Activated naive CD4-positive, alpha-beta T cell treated with anti-CD3 and anti-CD28 coated beads for 36 hours (primary cell): ENCODE data around the gene FAM53C. TPM values are rescaled to one million over a fixed set of nuclear protein-coding genes. Genes with fewer than 3 reads are reported as not detected.
"Not testable (repeated sequence)": the region's sequence is repeated elsewhere in the genome, so short reads cannot be mapped to it uniquely, and the experiment has no call there.

ENCODE experiments used
- CTCF ChIA-PET: fragments of 350-600 bp; sonication (Branson Sonifier 250); formaldehyde crosslinking; loops from one replicate; lab custom pipeline; 2021; ENCODE audit warnings: antibody characterized with exemption; lab: Charles Lee
- DNase-seq: peaks from one replicate; pipeline ENCODE4 v3.0.0-alpha.2; 2020
- H3K27ac Mint-ChIP-seq: one replicate; pipeline ENCODE4 v1.8.0; 2021; ENCODE audit warnings: mild to moderate bottlenecking, mixed read lengths
- H3K27me3 Mint-ChIP-seq: one replicate; pipeline ENCODE4 v1.8.0; 2021; ENCODE audit warnings: low read depth, mixed read lengths
- H3K36me3 Mint-ChIP-seq: one replicate; pipeline ENCODE4 v1.8.0; 2021; ENCODE audit warnings: low read depth, mixed read lengths
- H3K4me1 Mint-ChIP-seq: one replicate; pipeline ENCODE4 v1.8.0; 2021; ENCODE audit warnings: low read depth, mixed read lengths
- H3K4me3 Mint-ChIP-seq: one replicate; pipeline ENCODE4 v1.8.0; 2021; ENCODE audit warnings: mild to moderate bottlenecking, moderate library complexity, mixed read lengths
- H3K9me3 Mint-ChIP-seq: one replicate; pipeline ENCODE4 v1.8.0; 2021; ENCODE audit warnings: mixed read lengths
- intact Hi-C: fragments of 100-400 bp; cut with micrococcal nuclease; formaldehyde crosslinking; loops from one replicate; pipeline ENCODE4 v1.15.1; 2023
- total RNA-seq, 2 experiments: library from RNA; stranded (reverse); gene quantifications; one replicate each; pipeline ENCODE4 v1.2.3, GENCODE V29; 2021

FAM53C gene
- total RNA-seq, 2 experiments from 2014 or later = 20.7 to 21.8 TPM

- intact Hi-C loops = no loop called here
- H3K36me3 Mint-ChIP-seq = peaks cover 6% of the 10 kb centered on the region
- CTCF ChIA-PET = interaction anchor here (1.0 to 7.6 kb wide), 3 partner anchors 12 to 25 kb away, joined by 3 to 63 read pairs (median 3); partner anchors contain the start of gene KDM3B
- no peak overlapping the region for H3K4me3 Mint-ChIP-seq
- no peaks in the 10 kb centered on the region for H3K9me3 Mint-ChIP-seq
- no peak for DNase-seq
- peaks cover 44% of the 10 kb centered on the region for H3K4me1 Mint-ChIP-seq
- no peaks in the 10 kb centered on the region for H3K27me3 Mint-ChIP-seq
- H3K27ac Mint-ChIP-seq = peak overlapping the region; percentile 26
Observed at GRCh38 chr5:138369706-138370105, 31.6 kb downstream of the FAM53C start.

DNA sequence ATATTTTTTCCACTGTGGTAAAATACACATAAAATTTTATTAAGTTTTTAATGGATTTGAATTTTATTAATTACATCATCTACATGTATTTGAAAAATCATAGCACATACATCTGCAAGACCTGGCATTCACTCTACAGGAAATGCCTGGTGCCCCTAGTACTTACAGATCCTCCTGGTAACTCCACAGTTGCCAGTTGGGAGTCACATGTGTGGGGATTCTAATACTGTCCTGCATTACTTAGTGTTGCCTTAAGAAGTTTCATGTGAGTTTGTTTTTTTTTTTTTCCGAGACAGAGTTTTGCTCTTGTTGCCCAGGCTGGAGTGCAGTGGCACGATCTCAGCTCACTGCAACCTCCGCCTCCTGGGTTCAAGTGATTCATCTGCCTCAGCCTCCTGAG is 32.5 kb downstream of the FAM53C start:
- Mint-ChIP-seq H3K27me3 (no peaks in the 10 kb centered on the region), H3K4me1 (peaks cover 44% of the 10 kb centered on the region), H3K9me3 (no peaks in the 10 kb centered on the region), H3K36me3 (peaks cover 6% of the 10 kb centered on the region), H3K4me3 (no peak overlapping the region), H3K27ac (no peak overlapping the region)
- DNase-seq = no peak
- intact Hi-C loops = no loop called here
- CTCF ChIA-PET = interaction anchor here (0.6 to 7.6 kb wide), 2 partner anchors 17 to 90 kb away, joined by 4 to 63 read pairs; partner anchors contain the start of gene KDM3B

- Mint-ChIP-seq H3K36me3 (peaks cover 7% of the 10 kb centered on the region), H3K9me3 (no peaks in the 10 kb centered on the region), H3K27me3 (no peaks in the 10 kb centered on the region), H3K4me1 (peaks cover 38% of the 10 kb centered on the region), H3K27ac (no peak overlapping the region), H3K4me3 (no peak overlapping the region)
- intact Hi-C loops = no loop called here
- no peak for DNase-seq
- CTCF ChIA-PET = interaction anchor here (0.5 to 7.6 kb wide), 3 partner anchors 11 to 148 kb away, joined by 3 to 63 read pairs (median 4); partner anchors contain the start of gene KDM3B
Observed at GRCh38 chr5:138371454-138371853, 33.4 kb downstream of the FAM53C start.

GRCh38 chr5:138372225-138372624 is 34.2 kb downstream of the FAM53C start:
- DNase-seq = no peak
- no peaks in the 10 kb centered on the region for H3K27me3 Mint-ChIP-seq
- H3K36me3 Mint-ChIP-seq = peaks cover 8% of the 10 kb centered on the region
- H3K9me3 Mint-ChIP-seq = no peaks in the 10 kb centered on the region
- H3K4me3 Mint-ChIP-seq = no peak overlapping the region
- CTCF ChIA-PET = interaction anchor here (7.6 kb wide), 1 partner anchor 19 kb away, joined by 63 read pairs; the partner anchor contains the start of gene KDM3B
- peaks cover 31% of the 10 kb centered on the region for H3K4me1 Mint-ChIP-seq
- intact Hi-C loops = no loop called here
- no peak overlapping the region for H3K27ac Mint-ChIP-seq

- Mint-ChIP-seq H3K4me3 (no peak overlapping the region), H3K27me3 (no peaks in the 10 kb centered on the region), H3K9me3 (no peaks in the 10 kb centered on the region), H3K36me3 (peaks cover 11% of the 10 kb centered on the region), H3K27ac (no peak overlapping the region), H3K4me1 (peaks cover 31% of the 10 kb centered on the region)
- CTCF ChIA-PET = interaction anchor here (7.6 kb wide), 1 partner anchor 20 kb away, joined by 63 read pairs; the partner anchor contains the start of gene KDM3B
- intact Hi-C loops = no loop called here
- DNase-seq = no peak
Observed at GRCh38 chr5:138372653-138373052, 34.6 kb downstream of the FAM53C start.

GRCh38 chr5:138382347-138382746 is 44.3 kb downstream of the FAM53C start:
- DNase-seq = no peak
- CTCF ChIA-PET = interaction anchor here (0.6 to 2.9 kb wide), 4 partner anchors 13 to 42 kb away, joined by 3 to 9 read pairs (median 4); no protein-coding TSS in a partner anchor
- Mint-ChIP-seq H3K4me3 (no peak overlapping the region), H3K27me3 (no peaks in the 10 kb centered on the region), H3K9me3 (no peaks in the 10 kb centered on the region), H3K4me1 (no peaks in the 10 kb centered on the region), H3K27ac (no peak overlapping the region), H3K36me3 (peaks cover 21% of the 10 kb centered on the region)
- intact Hi-C loops = no loop called here

DNA sequence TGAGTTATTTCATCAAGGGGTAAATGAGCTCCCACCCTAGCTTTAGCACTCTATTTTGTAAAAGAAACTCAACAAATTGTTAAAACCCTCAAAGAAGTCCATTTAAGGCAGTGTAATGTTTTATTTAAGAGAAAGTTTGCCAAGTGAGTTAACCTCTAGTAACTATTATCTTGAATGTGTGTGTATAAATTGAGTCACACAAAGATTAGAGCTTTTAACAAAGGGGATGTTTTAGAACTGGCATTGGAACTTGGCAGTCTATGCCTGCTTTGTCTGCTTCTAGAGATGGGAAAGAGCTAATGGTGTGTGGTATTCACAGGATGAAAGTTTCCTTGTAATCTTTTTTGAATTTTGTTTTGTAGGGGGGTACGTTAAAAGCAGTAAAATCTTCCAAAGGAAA is 47.6 kb downstream of the FAM53C start:
- CTCF ChIA-PET = no interaction called here
- no peaks in the 10 kb centered on the region for H3K4me1 Mint-ChIP-seq
- no peak overlapping the region for H3K27ac Mint-ChIP-seq
- H3K4me3 Mint-ChIP-seq = no peak overlapping the region
- DNase-seq = no peak
- intact Hi-C loops = no loop called here
- no peaks in the 10 kb centered on the region for H3K27me3 Mint-ChIP-seq
- no peaks in the 10 kb centered on the region for H3K9me3 Mint-ChIP-seq
- peaks cover 17% of the 10 kb centered on the region for H3K36me3 Mint-ChIP-seq

- no peak overlapping the region for H3K27ac Mint-ChIP-seq
Observed at GRCh38 chr5:138386290-138386689, 48.2 kb downstream of the FAM53C start.

DNA sequence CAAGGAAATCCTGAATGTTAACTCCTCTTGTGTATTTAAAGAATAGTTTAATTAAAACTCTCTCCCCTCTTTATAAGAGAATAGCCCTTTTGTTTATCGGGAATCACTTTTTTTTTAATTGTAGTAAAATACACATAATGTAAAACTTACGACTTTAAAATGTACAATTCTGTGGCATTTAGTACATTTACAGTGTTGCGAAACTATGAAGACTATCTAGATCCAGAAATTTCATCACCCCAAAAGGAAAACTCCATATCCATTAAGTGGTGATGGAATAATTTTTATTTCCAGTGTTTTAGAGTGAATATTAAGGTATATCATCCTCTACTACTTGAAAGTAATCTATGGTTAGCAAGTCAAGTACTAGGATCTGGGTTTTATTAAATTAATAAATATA is 51.3 kb downstream of the FAM53C start:
- intact Hi-C loops = no loop called here
- peaks cover 23% of the 10 kb centered on the region for H3K36me3 Mint-ChIP-seq
- H3K4me1 Mint-ChIP-seq = no peaks in the 10 kb centered on the region
- no peaks in the 10 kb centered on the region for H3K27me3 Mint-ChIP-seq
- DNase-seq = no peak
- no peaks in the 10 kb centered on the region for H3K9me3 Mint-ChIP-seq
- CTCF ChIA-PET = no interaction called here
- H3K27ac Mint-ChIP-seq = no peak overlapping the region
- H3K4me3 Mint-ChIP-seq = no peak overlapping the region

More at GRCh38 chr5:138386290-138386689, 48.2 kb downstream of the FAM53C start:
- intact Hi-C loops = no loop called here
- H3K9me3 Mint-ChIP-seq = no peaks in the 10 kb centered on the region
- no peaks in the 10 kb centered on the region for H3K27me3 Mint-ChIP-seq
- no peaks in the 10 kb centered on the region for H3K4me1 Mint-ChIP-seq
- H3K36me3 Mint-ChIP-seq = peaks cover 18% of the 10 kb centered on the region
- DNase-seq = no peak
- CTCF ChIA-PET = no interaction called here
- no peak overlapping the region for H3K4me3 Mint-ChIP-seq

DNA sequence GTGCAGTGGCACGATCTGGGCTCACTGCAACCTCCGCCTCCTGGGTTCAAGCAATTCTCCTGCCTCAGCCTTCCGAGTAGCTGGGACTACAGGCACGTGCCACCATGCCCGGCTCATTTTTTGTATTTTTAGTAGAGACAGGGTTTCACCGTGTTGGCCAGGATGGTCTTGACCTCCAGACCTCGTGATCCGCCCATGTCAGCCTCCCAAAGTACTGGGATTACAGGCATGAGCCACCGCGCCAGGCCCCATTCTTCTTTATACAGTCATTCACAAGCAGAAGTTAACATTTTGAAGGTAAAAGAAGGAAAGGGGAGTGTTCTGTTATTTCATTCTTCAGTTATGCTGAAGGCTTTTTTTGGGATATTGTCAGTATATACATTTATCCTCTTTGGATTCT is 51.8 kb downstream of the FAM53C start:
- peaks cover 29% of the 10 kb centered on the region for H3K36me3 Mint-ChIP-seq
- intact Hi-C loops = not testable (repeated sequence)

DNA sequence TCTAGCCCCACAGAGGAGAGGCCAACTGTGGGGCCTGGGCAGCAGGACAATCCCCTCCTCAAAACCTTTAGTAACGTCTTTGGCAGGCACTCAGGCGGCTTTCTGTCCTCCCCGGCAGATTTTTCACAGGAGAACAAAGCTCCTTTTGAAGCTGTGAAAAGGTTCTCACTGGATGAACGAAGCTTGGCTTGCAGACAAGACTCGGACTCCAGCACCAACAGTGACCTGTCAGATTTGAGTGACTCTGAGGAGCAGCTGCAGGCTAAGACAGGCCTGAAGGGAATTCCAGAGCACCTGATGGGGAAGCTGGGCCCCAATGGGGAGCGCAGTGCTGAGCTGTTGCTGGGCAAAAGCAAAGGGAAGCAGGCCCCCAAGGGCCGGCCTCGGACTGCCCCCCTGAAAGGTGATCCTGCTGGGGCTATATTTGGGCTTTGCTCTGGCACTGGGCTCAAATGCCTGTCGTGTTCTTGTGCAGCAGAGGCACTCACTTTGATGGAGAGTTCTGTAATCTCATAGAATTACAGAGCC is 53.9 kb downstream of the FAM53C start:
- Mint-ChIP-seq H3K4me3 (no peak overlapping the region), H3K9me3 (no peaks in the 10 kb centered on the region), H3K27me3 (no peaks in the 10 kb centered on the region), H3K36me3 (peaks cover 29% of the 10 kb centered on the region), H3K4me1 (no peaks in the 10 kb centered on the region), H3K27ac (no peak overlapping the region)
- CTCF ChIA-PET = interaction anchor here (0.6 to 1.7 kb wide), 5 partner anchors 22 to 112 kb away, joined by 3 to 7 read pairs (median 4); no protein-coding TSS in a partner anchor
- intact Hi-C loops = no loop called here
- DNase-seq = no peak

More for the DNA sequence above, 51.8 kb downstream of the FAM53C start:
- not testable (repeated sequence) for H3K27ac Mint-ChIP-seq, H3K9me3 Mint-ChIP-seq, H3K27me3 Mint-ChIP-seq, H3K4me1 Mint-ChIP-seq, DNase-seq, H3K4me3 Mint-ChIP-seq
- CTCF ChIA-PET = interaction anchor here (0.6 kb wide), 1 partner anchor 203 kb away, joined by 5 read pairs; no protein-coding TSS in a partner anchor
